Central memory CD4-positive, alpha-beta T cell (primary cell): ENCODE measurements around the gene DAND5.

Source experiments
- DNase-seq: peaks from one replicate; pipeline ENCODE4 v3.0.0; 2022

The DAND5 gene

DNA sequence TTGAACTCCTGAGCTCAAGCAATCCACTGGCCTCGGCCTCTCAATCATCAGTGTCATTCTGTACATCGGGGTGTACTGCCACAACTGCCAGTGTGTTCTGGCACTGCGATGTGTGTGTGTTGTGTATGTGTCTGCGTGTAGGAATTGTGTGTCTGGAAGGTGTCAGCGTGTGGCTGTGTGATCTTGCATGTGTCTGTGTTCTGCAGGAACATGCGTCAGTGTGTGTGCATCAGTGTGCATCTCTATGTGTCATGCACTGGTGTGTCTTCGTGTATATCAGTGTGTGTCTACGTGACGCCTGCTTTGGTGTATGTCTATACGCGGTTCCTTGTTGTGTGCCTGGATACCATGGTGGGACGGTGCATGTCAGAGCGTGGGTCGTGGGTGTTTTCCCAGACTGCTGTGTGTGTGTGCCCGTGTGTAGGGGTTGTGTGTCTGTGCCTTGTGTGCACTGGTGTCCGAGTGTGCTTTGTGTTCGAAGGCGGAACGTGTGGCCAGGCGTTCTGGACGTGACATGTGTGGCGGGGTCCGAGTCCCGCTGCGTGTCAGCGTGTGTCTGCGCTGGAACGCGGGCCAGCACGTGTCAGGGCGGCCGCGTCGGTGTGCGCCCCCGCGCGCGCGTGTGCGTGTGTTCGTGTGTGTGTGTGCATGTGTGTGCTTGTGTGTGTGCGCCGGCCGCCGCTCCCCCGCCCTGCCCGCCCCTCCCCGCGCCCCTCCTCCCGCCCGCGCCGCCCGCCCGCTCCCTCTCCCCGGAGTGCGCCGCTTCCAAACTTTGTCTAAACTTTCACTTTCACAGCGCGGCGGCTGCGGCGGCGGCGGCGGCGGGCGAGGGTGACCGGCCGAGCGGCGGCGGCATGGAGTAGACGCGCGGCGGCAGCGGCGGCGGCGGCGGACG, 25.6 kb downstream of the DAND5 start, which contains the start of gene NFIX:
Gene NFIX, plus strand, starts transcription at position 775 of the 895 bp plus-strand sequence. CDS start 363 bp downstream, outside the sequence.
- peak; percentile 34 for DNase-seq

DNA sequence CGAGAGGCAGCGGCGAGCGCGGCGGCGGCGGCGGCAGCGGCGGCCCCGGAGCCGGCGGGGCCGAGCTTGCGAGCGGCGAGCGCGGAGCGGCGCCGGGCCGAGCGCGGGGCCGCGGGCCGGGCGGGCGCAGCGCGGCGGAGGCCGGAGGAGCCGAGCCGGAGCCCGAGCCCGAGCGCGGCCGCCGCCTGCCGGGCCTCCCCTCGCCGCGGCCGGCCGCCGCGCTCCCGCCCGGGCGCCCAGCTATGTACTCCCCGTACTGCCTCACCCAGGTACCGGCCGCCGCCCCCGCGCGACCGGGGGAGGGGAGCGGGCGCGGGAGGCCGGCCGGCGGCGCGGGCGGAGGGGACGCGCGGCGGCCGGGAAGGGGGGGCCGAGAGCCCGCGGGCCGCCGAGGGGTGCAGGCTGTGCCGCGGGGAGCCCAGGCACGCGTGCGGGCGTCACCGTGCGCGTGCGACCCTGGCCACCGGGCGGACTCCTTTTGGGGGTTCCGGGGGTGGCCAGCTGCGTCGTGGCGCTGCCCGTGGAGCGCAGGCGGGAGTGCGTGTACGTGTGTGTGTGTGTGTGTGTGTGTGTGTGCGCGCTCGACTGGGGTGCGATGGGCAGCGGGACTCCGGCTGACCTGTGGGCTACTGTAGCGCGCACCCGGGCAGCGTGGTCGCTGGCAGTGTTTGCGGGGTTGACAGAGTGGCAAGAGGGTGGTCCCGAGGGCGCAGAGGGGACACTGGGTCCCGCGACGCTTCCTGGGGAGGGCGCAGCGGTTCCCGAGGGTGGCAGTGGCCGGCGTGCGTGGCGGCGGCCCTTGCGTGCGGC, 26.4 kb downstream of the DAND5 start:
- no peak for DNase-seq

DNA sequence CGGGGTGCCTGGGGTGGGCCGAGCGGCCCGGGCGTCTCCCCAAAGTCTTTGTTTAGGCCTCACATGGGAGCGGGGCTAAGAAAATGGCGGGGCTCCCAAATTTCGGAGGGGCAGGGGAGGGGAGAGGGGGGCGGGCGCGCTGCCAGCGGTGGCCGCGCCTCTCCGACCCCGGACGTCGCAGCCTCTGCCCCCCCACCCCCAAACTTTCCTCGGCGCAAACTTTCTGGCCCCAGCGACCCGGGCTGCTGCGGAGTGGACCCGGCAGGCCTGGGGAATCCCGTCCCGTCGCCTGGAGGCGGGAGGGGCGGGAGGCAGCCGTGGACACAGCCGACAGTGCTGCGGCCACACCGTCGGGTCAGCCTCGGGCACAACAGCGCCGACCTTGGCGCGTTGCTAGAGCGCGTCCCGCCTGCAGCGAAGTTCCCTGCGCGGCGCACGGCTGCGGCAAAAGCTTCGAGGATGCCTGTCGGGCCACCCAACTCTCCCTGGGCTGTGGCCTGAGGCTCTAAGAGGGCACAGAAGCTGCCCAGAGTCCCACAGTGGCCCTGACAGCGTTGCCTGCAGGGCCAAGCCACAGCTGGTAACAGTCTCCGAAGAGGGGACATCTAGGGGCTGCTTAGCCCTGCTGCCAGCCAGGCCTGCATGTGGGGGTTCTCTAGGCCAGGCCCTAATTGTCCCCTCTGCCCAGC, 27.2 kb downstream of the DAND5 start:
- DNase-seq = no peak

DNA sequence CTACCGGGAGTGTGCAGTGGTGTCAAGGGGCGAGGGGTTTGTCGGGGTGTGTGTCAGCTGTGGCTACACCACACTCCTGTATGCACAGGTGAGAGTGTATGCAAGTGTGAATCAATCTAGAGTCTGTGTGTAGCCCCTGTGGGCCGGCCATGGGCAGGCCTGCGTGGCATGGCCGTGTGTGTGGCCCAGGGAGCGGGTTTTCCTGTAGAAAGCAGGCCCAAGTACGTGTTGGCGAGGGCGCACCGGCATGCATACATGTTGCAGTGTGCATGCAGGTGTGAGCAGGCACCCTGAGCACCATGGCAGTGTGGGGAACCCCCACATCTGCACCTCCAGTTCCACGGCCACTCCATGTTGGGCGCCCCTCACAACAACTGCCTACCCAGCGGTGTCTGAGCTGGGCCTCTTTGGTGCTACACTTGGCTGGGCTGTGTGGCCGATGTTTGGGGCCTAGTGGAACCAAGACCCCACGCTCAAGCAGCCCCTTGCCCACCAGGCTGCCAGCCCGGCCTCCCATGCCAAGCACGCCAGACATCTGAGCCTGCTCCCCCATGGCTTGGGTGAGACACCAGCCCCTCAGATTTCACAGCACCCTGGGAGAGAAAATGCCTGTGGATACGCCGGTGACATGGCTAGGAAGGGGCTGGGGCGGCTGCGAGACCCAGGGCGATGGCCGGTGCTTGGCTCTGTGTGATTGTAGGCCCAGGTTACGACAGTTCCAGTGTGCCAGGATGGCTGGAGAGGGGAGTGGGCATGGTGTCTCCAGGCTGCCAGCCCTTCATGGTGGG, 28.0 kb downstream of the DAND5 start:
- no peak for DNase-seq

DNA sequence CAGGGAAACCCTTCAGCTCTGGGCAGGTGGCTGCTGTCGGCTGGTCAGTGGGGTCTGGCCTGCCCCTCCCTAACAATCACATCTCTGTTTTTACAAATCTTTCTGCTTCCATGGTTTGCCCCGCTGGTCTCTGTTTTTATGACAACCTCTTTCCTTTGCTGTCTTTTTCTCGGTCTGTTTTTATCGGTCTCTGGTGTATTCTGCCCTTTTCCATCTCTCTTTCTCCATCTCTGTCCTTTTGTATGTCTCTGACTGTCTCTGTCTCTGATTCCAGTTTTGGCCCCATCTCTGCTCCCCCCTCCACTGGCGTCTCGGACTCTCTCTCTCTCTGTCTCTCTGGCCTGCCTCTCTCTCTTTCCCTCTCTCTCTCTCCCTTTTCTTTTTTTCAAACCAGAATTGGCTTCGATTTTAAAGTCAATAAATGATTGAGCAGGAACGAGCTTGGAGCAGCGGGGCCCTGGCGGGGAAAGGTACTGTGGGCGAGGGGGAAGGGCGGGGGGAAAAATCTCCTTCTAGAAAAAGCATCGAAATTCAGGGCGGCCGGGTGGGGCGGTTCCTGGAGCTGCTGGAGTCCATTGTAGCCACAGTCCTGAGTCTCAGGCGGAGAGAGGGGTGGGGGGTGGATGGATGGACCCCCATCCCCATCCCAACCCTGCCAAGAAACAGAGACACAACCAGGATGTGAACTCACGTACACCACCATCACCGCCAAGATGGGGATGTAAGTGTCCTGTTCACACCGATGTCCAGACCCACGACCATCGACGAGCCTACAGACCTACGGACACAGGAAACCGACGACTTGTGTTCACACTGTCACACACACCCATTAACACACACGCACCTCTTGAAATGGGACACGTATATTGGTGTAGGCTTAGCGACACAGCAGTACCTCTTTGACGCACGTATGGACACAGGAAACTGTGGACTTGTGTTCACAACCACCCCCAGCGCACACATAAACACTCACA, 28.9 kb downstream of the DAND5 start:
- DNase-seq = no peak

DNA sequence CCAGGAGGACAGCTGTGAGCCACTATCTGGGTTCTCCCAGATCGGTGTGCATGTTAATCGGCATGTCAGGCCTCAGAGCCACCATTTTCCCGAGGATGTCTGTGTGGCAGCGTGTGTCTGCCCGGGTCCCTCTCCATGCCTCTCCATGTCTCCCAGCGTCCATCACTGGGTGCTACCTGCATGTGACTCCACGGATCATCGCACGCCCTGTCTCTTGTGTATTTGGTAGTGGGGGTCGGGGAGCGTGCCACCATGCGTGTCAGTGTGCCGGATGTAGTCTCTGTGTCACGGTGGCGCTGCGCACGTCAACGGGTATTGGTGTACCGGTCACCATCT, 31.8 kb downstream of the DAND5 start:
- DNase-seq = no peak

DNA sequence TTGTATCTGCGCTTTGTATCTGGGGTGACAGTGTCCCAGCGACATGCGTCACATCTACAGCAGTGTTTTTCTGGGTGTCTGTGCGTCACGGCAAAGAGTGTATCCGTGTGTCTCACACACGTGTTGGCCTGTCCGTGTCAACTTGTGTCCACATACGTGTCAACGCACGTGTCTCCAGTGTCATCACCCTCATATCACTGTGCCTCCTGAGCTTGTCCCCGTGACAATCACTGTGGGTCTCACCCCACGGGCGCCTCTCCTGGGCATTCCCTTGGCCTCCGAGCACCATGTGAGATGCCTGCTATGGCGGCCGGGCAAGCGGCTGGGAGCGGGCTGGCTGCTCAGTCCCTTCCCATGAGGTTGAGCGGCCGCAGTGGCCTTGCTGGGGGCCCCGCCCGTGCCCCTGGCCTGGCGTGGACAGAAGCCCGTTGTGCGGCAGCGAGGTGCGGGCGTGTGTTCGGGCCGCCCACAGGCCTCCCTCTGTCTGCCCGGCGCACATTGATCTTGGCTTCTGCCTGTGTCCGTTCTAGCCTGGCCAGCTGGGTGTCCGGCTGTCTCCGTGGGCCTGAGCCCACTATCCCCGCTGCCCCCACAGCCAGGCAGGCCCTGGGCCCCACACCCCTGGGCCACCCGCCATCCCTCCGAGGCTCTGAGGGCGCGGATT, 32.3 kb downstream of the DAND5 start:
- DNase-seq = no peak

DNA sequence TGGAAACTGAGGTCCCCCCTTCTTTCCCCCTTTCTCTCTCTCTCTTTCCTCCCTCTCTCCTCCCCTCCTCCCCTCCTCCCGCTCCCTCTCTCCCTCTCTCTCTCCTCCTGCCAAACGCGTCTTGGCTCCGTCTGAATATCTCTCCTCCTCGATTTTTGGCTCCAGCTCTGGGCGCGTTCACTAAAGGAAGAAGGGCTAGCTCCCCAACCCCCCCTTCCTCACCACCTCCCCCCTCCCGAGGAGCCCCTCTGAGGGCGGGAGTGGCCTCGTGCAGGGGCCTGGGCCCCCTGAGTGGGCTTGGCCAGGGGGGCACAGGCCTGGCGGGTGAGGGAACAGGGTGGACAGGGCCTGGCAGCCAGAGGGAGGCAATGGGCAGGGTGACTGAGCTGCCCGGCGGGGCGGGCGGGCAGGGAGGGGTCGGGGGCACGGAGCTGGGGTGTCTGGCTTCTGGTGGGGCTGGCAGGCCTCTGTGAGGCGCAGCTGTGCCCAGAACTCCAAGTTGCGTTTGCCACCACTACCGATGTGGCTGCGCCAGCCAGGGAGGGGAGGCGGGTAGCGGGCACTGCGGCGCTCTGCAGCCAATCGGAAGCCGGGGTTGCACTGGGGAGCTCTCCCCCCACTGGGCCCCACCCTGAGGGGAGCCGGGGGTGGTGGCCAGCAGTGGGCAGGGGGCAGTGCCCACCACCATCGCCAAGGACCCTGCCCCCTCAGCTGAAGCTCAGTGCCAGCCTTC, 33.0 kb downstream of the DAND5 start:
- DNase-seq = no peak

DNA sequence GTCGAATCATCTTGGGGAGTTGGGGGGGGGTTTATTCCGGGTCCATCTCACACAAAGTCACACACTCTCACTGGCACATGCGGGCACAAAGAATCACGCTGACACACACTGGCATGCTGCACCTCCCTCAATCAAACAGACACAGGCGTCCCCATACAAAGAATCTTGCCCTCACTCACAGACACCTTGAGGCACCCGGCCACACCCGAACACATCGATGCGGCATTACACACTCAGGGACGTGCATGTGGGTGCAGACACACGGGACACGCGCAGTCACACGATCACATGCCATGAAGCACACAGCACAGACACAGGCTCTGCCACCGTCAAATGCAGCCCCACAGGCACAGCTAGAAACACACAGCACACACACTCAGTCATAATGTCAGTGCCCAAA, 33.7 kb downstream of the DAND5 start:
- no peak for DNase-seq

DNA sequence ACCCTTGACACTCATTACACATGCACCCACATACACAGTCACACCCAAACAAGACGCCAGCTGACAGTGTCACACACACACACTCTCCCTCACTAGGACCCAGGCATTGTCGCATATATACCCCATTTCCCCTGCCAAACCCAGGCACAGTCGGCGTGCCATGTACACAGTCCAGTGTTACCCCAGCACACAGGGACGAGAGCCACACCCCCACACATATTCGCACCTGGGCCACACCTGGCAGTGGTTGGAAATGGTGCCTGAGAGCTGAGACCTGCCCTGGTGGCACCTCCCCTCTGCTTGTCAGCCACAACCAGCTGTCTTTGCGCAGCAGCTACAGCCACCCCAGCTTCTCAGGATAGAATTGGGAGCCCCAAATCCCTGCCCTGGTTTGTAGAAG, 34.9 kb downstream of the DAND5 start:
- DNase-seq = no peak

DNA sequence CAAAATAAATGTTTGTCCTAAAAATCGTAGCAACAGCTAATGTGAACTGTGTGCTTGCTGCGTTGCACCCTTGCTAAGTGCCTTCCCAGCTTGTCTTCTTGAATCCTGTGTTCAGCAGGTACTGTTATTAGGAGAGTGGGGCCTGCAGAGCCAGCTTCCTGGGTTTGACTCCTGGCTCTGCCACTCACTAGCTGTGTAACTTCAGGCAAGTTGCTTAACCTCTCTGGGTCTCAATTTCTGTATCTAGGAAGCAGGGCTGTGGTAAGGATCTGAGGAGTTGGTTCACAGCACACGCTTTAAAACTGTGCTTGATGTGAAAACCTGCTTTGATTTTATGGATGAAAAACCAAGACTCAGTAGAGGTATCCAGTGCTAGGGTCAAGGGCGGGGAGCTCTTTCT, 35.9 kb downstream of the DAND5 start:
- DNase-seq = no peak

DNA sequence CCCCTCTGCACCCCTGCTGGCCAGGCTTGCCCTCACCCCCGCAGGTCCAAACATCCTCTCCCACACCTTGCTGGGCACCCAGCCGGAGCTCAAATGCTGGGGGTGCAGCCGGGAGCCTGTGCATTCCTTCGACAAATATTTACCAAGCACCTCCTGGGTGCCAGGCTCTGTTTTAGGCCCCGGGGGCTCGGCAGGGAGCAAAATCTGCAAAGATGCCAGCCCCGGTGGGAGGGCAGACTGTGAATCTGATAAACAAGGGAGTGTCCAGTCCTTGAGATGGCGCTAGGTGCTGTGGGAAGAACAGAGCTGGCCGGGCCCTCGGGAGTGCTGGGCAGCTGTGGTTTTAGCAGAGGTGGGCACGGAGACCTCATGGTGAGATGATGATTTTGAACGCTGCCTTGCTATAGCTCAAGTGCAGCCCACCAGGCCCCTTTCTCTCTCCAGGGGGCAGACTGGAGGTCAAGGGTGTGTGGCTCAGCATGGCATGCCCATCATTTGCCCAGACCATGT, 36.5 kb downstream of the DAND5 start:
- no peak for DNase-seq

DNA sequence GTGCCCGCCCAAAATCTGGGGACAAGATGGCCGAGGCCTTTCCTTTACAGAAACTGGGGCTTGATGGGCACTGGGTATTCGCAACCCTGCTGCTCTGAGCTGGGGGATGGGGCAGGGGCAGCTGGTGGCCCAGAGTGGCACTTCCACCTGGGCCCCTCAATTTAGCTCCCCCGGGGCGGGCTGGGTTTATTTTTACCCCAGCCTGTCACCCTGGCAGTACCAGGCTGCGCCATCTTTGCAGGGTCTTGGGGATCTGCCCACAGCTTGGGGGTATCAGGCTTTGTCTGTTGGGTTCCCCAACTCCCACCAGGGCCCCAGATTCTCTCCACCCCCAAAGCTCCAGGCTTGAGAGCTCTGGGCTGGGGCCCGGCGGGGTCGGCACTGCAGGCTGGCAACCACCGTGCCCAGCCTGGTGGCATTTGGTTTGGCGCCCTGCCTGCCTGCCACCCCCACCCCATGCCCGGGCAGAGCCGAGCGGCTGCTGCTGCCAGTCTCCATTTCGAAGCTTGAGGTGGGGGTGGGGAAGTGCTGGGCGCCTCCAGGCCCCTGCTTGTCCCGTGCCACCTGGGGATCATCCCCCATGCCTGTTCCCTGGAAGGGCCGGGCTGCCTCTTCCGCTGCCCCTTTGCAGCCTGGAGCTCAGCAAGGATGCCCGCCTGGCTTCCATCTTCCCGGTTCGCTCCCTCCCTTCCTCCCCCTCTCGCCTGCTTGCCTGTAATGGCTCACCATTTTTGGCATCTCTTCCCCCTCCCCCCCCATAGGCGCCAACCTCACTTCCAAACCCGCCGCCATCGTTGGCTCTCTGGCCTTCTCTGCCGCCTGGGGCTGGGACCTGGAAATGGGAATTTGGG, 37.3 kb downstream of the DAND5 start:
- DNase-seq = no peak

DNA sequence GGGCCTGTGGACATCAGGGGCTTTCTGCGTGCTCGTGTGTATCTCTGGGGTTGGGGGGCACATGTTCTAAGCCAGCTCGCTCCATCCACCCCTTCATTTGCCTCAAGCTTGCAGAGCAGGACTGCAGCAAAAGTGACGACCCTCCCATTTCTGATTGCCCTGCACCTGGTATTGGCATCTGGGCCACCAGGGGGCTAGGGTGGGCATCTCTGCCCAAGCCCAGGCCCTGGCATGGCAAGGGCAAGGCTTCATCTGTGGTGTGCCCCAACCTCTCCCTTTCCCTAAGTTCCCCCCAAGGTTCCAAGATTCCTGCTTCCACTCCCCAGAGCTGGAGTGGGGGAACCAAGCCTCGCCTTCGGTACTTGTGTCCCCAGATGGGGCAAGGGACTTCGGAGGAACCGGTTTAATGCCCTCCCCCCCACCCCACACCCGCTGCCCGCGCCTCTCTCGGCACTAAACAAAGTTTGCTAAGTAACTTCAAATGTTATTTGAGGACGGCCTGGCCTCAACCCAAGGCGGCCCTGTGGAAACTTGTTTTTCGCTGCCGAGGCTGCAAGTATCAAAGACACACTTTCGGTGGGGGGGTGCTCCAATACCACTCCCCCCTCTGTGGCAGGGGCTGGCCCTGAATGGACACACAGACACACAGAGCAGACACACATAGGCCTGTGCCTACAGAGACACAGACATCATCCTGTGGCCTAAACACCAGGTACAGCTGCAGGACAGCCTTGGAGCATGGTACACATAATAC, 38.1 kb downstream of the DAND5 start:
- no peak for DNase-seq

DNA sequence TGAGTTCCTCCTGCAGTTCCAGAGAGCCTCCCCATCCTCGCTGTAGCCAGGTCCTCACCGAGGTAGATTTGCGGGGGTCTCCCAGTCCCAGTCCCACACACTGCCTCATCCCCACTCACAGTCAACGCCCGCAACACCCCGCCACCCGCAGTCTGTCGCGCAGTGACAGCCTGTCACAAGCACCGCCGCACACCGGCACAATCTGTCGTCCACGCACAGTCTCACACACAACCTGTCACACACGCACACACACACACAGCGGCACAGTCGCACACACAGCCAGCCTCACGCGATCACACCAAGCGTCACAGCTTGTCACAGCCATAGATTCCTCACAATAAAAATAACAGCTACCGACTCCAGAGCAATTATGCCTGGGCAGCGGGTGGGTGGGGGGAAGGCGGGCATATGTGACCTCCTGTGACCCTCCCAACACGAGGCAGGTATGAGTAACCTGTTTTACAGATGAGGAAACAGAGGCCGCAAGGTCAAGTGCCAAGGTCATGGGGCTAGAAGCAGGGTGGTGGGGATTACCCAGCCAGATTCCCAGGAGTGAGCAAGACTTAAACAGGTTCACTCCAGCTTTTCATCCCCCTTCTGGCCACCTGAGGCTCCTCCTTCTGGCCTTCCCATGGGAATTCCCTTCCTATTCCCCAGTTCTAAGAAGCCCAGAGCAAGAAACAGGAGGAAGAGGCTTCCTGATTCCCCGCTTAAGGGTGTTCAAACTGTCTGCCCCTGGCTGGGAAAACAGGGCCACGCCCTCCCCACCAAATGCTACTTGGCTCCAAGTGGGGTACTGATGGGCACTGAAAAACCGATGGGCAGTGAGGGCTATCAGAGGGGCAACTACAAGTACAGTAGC, 39.8 kb downstream of the DAND5 start:
- no peak for DNase-seq

DNA sequence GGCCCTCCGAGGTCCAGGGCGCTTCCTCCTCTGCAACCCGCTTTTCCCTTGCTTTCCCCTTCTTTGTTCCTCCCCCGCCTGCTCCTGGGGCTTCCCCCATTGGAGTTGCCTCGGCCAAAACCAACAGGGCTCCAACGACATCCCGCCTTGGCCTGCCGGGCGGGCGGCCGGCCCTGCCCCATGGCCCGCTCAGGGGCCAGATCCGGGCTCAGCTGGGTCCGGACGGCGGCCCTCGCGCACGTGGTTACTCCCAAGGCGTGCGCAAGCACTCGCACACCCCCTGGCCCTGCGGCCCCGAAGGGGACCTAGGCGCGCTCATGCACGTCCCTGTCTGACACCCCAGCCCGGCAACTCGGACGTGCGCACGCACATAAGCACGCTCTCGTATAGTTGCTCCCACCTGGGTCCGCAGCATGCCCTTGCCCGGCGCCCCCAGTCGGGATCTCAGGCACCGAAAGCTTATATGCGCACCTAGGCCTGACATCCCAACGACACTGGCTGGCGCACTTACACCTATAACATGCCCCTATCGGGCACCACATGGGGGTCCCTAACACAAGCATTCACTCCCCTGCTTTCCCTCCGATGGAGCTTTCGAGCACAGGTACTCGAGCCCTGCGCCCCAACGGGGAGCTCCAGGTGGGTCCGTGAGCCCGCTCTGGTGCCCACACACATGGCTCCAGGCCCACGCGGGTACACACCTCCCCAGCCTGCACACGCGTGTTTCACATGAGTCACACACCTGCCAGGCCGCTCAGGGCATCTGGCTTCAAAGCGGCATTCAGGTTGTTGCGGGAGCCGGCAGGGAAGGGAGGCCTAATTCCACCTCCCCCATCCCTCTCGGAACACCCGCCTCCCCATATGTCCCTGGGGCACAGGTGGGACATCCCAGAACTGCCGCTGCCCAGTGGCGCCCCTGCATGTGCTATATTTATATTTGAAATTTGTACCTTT, 40.9 kb downstream of the DAND5 start:
- no peak for DNase-seq
